ENCODE data around the gene ZBTB1.
A peak's percentile ranks its signal among the peaks of the same experiment; 100 is the strongest.

DNA sequence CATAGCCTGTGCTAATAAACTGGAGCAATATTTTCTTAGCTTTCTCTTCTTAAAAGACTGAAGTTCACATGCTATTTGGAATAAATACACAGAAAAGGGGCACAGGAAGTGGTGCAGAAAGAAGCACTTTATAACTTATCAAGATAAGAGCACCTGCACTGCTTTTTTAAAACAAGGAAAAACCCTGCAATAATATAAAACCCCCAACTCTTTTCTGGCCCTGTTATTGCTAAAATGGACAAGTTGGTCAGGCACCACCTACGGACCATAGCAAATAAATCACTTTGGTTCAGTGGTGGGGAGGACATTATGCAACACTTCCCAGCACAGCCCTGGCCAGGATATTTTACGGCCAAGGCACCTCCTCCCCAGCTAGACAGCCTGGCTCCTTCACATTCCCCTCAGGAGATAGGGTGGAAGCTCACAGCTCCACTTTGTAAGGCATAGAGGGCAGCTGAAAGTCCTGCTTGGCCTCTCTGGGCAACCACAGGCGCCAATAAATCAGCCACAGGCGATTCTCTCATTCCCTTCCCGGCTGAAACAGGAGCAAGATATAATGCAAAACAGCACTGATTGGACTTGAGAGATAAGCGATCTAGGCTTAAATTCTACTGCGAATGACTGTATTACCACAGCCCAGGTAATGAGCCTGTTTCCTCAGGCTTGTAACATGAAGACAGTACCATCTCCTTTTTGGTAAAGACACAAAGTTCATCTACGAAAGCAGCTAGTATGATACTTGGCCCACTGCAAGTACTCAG is 3.0 kb upstream of the ZBTB1 start:
- TF ChIP-seq, protein P1, sequence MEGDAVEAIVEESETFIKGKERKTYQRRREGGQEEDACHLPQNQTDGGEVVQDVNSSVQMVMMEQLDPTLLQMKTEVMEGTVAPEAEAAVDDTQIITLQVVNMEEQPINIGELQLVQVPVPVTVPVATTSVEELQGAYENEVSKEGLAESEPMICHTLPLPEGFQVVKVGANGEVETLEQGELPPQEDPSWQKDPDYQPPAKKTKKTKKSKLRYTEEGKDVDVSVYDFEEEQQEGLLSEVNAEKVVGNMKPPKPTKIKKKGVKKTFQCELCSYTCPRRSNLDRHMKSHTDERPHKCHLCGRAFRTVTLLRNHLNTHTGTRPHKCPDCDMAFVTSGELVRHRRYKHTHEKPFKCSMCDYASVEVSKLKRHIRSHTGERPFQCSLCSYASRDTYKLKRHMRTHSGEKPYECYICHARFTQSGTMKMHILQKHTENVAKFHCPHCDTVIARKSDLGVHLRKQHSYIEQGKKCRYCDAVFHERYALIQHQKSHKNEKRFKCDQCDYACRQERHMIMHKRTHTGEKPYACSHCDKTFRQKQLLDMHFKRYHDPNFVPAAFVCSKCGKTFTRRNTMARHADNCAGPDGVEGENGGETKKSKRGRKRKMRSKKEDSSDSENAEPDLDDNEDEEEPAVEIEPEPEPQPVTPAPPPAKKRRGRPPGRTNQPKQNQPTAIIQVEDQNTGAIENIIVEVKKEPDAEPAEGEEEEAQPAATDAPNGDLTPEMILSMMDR (IDR thresholded peaks at IDR 0.05) = peak in 3 of 4 experiments; percentile 7 to 45 (median 41)
- TF ChIP-seq POLR2A (IDR thresholded peaks at IDR 0.05) = peak; percentile 28 to 54
- peak; percentile 87 for TF ChIP-seq POLR2AphosphoS5 (IDR thresholded peaks at IDR 0.05)
- no peak for TF ChIP-seq EP300 (IDR thresholded peaks at IDR 0.05)

All from gastroesophageal sphincter (tissue), 3 donors.